Esophagus (tissue), 2 donors: ENCODE data around the gene TAOK3. TPM values are rescaled to one million over a fixed set of nuclear protein-coding genes. Genes with fewer than 3 reads are reported as not detected.

Experiments
- H3K27ac ChIP-seq, 2 donors: one replicate each; pipeline ENCODE4 v1.5.1; 2013; ENCODE audit warnings: low read depth in 2 of 2, mild to moderate bottlenecking in 2 of 2, inconsistent platforms in 1 of 2, low read length in 1 of 2, moderate library complexity in 1 of 2
- H3K27me3 ChIP-seq, 2 donors: one replicate each; pipeline ENCODE4 v1.6.1; 2013; ENCODE audit warnings: low read length in 2 of 2, control low read depth in 1 of 2, mild to moderate bottlenecking in 1 of 2; ENCODE audit not compliant: insufficient read depth in 2 of 2, control insufficient read depth in 1 of 2
- H3K36me3 ChIP-seq, 2 donors: one replicate each; pipeline ENCODE4 v1.6.1; 2013; ENCODE audit warnings: low read length in 1 of 2; ENCODE audit not compliant: control insufficient read depth in 2 of 2, insufficient read depth in 2 of 2
- H3K4me1 ChIP-seq, 2 donors: one replicate each; pipeline ENCODE4 v1.6.1; 2013; ENCODE audit warnings: low read length in 1 of 2; ENCODE audit not compliant: control insufficient read depth in 2 of 2, insufficient read depth in 2 of 2
- H3K4me3 ChIP-seq, 2 donors: one replicate each; pipeline ENCODE4 v1.5.1; 2013; ENCODE audit warnings: low read length in 2 of 2, mild to moderate bottlenecking in 2 of 2, low read depth in 1 of 2, moderate library complexity in 1 of 2
- H3K9me3 ChIP-seq, 2 donors: one replicate each; pipeline ENCODE4 v1.6.1; 2013; ENCODE audit warnings: mild to moderate bottlenecking in 2 of 2, low read depth in 1 of 2, low read length in 1 of 2, moderate library complexity in 1 of 2; ENCODE audit not compliant: control insufficient read depth in 2 of 2, insufficient read depth in 1 of 2
- WGBS, 2 donors: extraction: QIAGEN DNeasy Blood & Tissue Kit; methylation state at CpG; one replicate each; pipeline ENCODE4 v1.1.7; 2013; 5-methylcytosine and 5-hydroxymethylcytosine counted together
- polyA plus RNA-seq, 2 donors: library from polyadenylated mRNA; stranded (reverse); fragments of 200-250 nt; gene quantifications; one replicate each; pipeline ENCODE4 v1.2.3, GENCODE V29; 2013
- donor health status: healthy with polysubstance abuse.
- donor health status: Bipolar disorder and iron deficiency.

The TAOK3 gene
- polyA plus RNA-seq, 2 donors = 11.3 to 12.2 TPM

GRCh38 chr12:118398524-118398923, 25.8 kb upstream of the TAOK3 start:
- Histone ChIP-seq H3K27me3 (no peaks in the 10 kb centered on the region), H3K9me3 (no peaks in the 10 kb centered on the region), H3K27ac (no peak overlapping the region), H3K36me3 (peaks cover 7 to 12% of the 10 kb centered on the region in 2 donors), H3K4me3 (no peak overlapping the region), H3K4me1 (no peaks in the 10 kb centered on the region)
- WGBS, 2 donors = 82% methylated on average over 2 of the region's 2 CpGs

GRCh38 chr12:118397708-118398440, 25.2 kb upstream of the TAOK3 start:
- 77 to 83% methylated on average over 10 of the region's 10 CpGs for WGBS, 2 donors
- no peak overlapping the region for H3K4me3 ChIP-seq
- H3K27me3 ChIP-seq = no peaks in the 10 kb centered on the region
- H3K4me1 ChIP-seq = no peaks in the 10 kb centered on the region
- no peaks in the 10 kb centered on the region for H3K9me3 ChIP-seq
- peak overlapping the region in 1 of 2 donors; percentile 75 for H3K27ac ChIP-seq
- peaks cover 6 to 10% of the 10 kb centered on the region in 2 donors for H3K36me3 ChIP-seq

GRCh38 chr12:118391836-118392235, 19.1 kb upstream of the TAOK3 start:
- Histone ChIP-seq H3K9me3 (no peaks in the 10 kb centered on the region), H3K4me3 (no peak overlapping the region), H3K27ac (no peak overlapping the region), H3K36me3 (peaks cover 22 to 30% of the 10 kb centered on the region in 2 donors), H3K27me3 (no peaks in the 10 kb centered on the region), H3K4me1 (no peaks in the 10 kb centered on the region)
- 96 to 98% methylated on average over 1 of the region's 1 CpG for WGBS, 2 donors

DNA sequence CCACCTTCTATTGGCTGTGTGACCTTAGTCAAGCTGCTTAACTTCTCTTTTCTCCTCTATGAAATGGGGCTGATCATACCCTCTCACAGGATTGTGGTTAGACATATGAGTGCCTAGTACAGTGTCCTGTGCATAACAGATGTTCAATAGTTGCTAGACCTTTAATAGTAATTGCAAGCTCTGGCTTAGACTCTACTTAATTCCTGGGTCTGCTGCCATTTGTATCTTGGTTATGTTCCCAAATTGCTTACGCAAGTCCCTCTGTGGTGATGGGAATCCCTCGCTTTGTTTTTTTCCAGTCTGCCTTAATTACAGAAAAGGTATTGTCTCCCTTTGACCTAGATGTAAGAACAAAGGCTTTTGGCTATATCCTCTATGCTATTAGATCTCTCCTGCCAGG, 18.7 kb upstream of the TAOK3 start:
- no peaks in the 10 kb centered on the region for H3K4me1 ChIP-seq
- no peaks in the 10 kb centered on the region for H3K9me3 ChIP-seq
- H3K27me3 ChIP-seq = no peaks in the 10 kb centered on the region
- no peak overlapping the region for H3K4me3 ChIP-seq
- 69 to 80% methylated on average over 2 of the region's 2 CpGs for WGBS, 2 donors
- peaks cover 25 to 33% of the 10 kb centered on the region in 2 donors for H3K36me3 ChIP-seq
- H3K27ac ChIP-seq = no peak overlapping the region

DNA sequence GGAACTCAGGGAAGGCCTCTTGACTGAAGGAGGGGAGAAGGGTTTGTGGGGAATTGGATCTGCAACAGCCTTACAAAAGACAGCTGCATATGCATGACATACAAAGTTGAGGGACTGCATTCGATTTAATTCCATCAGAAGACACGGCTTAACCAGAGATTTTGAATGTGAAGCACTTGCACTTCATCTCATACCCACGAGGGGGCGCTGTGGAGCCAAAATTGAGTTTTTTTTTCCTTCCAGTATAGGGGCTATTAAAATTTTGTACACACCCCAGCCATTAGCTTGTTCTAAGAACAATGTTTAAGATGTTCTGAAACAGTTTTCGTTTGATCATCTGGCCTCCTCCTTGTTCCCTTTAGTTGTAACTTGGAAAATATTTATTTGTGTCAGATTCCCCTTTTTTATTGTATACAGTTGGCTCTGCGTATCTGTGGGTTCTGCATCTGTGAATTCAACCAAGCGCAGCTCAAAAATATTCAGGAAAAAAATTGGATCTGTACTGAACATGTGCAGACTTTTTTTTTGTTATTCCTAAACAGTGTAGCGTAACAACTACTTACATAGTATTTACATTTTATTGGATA, 5.3 kb upstream of the TAOK3 start:
- no peaks in the 10 kb centered on the region for H3K9me3 ChIP-seq
- peak overlapping the region; percentile 15 to 91 for H3K4me3 ChIP-seq
- no peak overlapping the region for H3K27ac ChIP-seq
- H3K27me3 ChIP-seq = no peaks in the 10 kb centered on the region
- peaks cover 0 to 10% of the 10 kb centered on the region in 2 donors for H3K36me3 ChIP-seq
- WGBS, 2 donors = 33 to 35% methylated on average over 8 of the region's 8 CpGs
- peaks cover 0 to 2% of the 10 kb centered on the region in 2 donors for H3K4me1 ChIP-seq

DNA sequence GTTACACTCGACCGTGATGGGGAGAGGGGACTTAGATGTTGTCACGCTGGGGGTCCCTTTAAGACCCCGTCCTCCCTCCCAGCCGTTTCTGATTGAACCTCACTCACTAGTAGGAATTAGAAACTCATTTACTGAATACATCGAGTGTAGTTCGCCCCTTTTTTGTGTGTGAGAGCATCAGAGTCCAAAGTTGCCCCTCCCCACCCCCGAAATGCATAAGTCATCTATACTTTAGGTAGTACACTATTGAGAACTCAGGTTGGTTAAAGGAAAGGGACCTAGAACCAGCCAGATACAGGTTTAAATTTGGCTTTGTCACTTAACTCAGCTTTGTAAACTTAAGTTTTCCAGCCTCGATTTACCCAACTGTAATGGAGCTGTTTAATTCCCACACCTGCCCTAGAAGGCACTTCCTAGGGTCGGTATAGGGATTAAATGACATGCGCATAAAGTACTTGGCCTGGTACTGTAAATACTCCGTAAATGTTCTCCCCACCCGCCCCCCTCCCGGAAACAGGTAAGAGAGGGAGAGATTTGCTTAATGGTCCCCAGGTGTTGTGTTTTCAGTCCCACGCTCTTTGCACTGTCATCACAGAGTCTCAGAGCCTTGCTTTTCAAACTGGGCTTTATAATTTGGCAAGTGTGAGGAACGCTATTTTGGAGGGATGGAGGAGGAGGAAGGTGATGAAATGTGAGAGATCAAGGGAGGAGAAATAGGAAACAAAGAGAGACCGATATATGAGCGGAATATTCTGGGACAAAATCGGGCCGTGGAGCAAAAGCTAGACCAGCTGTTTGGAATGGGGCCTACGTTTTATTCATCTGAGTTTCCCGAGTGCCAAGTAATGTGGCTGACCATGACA, 4.5 kb upstream of the TAOK3 start:
- peak overlapping the region; percentile 91 to 98 for H3K4me3 ChIP-seq
- H3K36me3 ChIP-seq = peaks cover 0 to 9% of the 10 kb centered on the region in 2 donors
- 2 to 3% methylated on average over 22 of the region's 22 CpGs for WGBS, 2 donors
- peak overlapping the region; percentile 87 to 93 for H3K27ac ChIP-seq
- H3K27me3 ChIP-seq = no peaks in the 10 kb centered on the region
- H3K4me1 ChIP-seq = peaks cover 0 to 2% of the 10 kb centered on the region in 2 donors
- no peaks in the 10 kb centered on the region for H3K9me3 ChIP-seq

GRCh38 chr12:118376089-118377020, 3.6 kb upstream of the TAOK3 start, which contains the start of gene SUDS3:
Gene SUDS3 (plus strand): TSS chr12:118376555. CDS start chr12:118376692, 137 bp downstream.
- Histone ChIP-seq H3K4me3 (peak within 1 kb of the TSS; percentile 91 to 98), H3K4me1 (peaks cover 0 to 2% of the 10 kb centered on the region in 2 donors), H3K27me3 (no peaks in the 10 kb centered on the region), H3K27ac (peak within 1 kb of the TSS; percentile 87 to 93), H3K36me3 (peaks cover 0 to 6% of the 10 kb centered on the region in 2 donors), H3K9me3 (no peaks in the 10 kb centered on the region)
- WGBS, 2 donors = 0% methylated on average over 67 to 102 of the region's 102 CpGs

DNA sequence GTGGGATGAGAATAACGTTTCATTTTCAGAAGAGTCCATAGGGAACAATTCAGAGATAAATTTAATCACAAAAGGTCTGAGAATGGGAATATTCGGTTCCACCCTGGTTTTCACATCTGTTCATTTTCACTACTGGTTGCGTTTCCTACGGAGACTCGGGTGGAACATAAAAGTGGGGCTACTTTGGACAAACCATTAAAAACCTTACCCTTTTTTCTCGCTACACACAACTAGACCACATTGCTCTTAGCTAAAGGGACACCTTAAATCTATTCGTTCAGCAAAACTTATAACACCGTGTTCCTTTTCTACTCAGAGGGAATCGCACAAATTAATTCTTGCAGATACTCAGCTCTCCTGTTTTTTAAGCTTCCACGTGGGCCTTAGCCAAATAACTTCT, 2.6 kb upstream of the TAOK3 start:
- peaks cover 0 to 2% of the 10 kb centered on the region in 2 donors for H3K4me1 ChIP-seq
- WGBS, 2 donors = 68% methylated on average over 10 of the region's 10 CpGs
- peak overlapping the region in 1 of 2 donors; percentile 87 for H3K27ac ChIP-seq
- H3K4me3 ChIP-seq = no peak overlapping the region
- H3K36me3 ChIP-seq = peaks cover 0 to 6% of the 10 kb centered on the region in 2 donors
- no peaks in the 10 kb centered on the region for H3K27me3 ChIP-seq
- H3K9me3 ChIP-seq = no peaks in the 10 kb centered on the region
